HG03196 (cell line): ENCODE data around the gene BCL7A.
A peak's percentile ranks its signal among the peaks of the same experiment; 100 is the strongest.

Experiments
- ATAC-seq: cut with Tn5 transposase; IDR thresholded peaks from one replicate; pipeline ENCODE4 v1.9.1; 2021; ENCODE audit not compliant: unreplicated experiment

The BCL7A gene

DNA sequence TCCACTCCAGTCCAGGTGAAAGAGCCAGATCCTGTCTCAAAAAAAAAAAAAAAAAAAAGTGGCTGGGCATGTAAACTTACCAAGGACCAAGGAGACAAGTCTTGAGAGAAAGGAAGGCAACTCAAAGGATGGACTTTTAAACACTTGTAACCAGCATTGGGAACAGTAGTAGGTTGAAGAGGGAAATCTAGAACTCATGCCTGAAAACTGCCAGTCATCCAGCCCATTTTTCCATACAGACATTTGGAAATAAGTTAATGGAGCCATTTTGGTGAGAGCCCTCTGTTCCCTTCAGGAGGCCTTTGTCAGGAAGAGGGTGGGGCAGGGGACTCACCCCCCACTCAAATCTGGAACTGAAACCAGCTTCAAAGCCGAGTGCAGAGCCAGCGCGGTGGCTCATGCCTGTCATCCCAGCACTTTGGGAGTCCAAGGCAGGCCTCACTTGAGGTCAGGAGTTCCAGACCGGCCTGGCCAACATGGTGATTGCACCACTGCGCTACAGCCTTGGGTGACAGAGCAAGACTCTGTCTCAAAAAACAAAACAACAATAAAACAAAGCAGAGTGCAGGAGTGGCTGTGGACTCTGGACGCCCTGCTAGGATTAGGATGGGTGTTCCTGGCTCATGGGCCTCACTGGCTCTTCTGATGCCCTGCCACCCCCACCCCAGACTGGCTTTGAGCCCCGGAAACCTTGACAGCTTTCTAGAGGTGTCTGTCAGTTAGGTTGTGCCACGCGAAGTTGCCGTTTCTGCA is 55.2 kb downstream of the BCL7A start:
- ATAC-seq, result no peak

DNA sequence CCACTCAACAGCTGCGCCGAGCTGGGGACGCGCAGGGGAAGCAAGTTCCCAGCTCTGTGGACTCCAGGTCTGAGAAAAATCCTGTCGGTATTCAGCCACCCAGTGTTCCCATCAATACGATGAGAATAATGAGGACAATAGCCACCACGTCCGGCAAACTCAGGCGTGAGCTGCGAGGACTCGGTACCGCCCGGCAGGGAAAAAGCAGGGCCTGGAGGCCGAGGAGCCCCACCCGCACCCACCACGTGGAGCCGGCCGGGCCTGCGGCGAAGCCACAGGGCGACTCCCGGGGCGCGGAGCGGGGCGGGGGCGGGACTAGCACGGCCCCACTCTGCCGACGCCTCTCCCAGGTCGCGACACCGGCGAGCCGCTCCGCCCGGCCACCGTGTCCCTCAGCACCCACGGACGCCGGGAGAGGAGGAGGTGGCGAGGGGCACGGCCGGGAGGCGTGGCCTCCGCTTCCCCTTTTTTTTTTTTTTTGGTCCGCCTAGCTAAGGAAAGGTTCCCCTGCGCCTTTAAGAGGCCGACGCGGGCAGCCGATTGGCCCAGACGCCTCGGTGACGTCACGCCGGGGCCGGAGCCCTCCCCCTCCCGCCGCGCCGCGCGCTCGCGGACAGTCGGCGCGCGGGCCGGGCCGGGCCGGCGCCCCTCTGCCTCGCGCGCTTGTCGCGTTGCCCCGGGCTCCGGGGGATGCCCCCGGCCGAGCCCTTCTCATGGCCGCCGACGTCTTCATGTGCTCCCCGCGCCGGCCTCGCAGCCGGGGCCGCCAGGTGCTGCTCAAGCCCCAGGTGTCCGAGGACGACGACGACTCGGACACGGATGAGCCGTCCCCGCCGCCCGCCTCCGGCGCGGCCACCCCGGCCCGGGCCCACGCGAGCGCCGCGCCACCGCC is 56.7 kb downstream of the BCL7A start, which contains the start of gene MLXIP:
Gene MLXIP, plus strand, starts transcription at position 616 of the 892 bp plus-strand sequence. Its CDS starts 98 bp downstream, at position 714.
- peak; percentile 66 for ATAC-seq

DNA sequence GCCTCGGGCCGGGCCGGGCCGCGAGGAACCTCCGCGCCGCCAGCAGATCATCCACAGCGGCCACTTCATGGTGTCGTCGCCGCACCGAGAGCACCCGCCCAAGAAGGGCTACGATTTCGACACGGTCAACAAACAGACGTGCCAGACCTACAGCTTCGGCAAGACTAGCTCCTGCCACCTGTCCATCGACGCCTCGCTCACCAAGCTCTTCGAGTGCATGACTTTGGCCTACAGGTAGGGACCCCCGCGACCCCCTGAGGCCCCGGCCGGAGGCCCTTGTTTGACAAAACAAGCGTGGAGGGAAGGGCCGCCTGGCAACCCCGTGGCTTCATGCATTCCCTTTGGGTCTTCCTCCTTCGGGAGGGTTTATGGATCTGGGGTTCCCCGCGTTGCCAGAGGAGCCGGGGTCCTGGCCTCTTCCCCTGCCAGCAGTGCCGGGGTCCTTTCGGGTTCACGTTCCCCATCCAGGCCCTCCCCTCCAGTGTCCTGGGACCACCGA is 57.4 kb downstream of the BCL7A start:
- no peak for ATAC-seq

GRCh38 chr12:122079532-122080081 is 57.9 kb downstream of the BCL7A start:
- ATAC-seq, result no peak

DNA sequence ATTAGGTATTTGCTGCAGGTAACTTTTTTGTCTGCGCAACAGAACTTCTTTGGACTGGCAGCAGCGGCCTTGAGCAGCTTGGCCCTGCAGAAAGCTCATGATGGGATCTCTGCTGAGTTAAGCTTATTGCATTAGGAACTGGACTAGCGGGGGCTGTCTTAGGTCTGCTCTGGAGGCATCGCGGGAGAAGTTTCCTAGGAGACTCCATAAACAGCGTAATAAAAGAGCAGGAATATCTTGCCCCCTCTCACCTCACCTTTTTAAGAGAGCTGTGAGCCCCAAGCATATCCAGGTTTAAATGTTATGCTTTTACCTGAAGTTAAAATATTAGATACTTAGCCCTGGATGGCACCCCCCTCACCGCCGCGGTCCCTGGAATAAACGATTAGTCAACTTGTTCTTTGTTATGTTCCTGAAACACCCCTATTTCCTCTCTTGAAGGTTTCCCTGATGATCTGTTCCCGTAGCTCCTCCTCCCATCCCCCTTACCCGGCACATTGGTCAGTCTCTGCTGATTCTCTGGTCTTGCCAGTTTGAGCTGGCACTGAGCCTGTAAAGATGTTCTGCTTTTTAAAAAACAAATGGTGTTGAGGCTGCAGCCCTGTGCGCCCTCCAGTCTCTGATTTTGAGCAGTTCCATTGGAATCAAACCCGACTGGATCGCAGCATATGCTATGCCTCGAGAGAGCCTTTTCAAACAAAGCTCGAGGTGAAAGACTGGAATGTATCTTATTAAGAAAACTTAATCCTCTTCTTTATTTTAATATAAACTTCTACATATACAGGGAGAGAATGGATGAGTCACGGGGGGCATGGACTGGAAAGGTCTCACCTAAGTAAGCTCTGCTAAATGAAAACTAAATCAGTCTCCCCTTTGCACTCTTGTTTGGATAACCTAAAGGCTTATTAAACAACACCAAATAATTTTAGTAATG is 58.7 kb downstream of the BCL7A start:
- ATAC-seq, result no peak

DNA sequence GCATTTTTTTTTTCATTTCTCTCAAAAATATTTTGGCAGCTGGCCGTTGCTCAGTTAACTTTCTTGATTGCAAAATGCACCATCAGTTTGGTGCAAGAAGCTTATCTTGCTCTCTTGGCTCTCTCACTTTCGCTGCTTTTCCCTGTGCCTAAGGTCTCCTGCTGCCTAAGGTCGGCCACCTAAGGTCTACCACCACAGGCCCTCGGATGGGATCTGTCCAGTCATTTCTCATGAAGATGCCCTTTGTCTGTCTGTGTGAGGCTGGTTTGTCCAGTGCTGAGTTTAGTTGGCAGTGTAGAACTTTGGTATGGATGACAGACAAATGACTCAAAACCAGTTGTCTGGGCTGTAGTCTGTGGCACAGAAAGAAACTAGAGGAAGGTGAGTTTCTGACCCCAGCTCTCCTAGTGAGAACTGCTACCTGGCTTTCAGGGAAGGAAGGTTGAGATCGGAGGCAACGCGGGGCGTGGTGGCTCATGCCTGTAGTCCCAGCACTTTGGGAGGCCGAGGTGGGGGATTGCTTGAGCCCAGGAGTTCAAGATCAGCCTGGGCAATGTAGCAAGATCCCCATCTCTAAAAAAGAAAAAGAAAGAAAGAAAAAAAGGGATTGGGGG is 59.5 kb downstream of the BCL7A start:
- no peak for ATAC-seq

DNA sequence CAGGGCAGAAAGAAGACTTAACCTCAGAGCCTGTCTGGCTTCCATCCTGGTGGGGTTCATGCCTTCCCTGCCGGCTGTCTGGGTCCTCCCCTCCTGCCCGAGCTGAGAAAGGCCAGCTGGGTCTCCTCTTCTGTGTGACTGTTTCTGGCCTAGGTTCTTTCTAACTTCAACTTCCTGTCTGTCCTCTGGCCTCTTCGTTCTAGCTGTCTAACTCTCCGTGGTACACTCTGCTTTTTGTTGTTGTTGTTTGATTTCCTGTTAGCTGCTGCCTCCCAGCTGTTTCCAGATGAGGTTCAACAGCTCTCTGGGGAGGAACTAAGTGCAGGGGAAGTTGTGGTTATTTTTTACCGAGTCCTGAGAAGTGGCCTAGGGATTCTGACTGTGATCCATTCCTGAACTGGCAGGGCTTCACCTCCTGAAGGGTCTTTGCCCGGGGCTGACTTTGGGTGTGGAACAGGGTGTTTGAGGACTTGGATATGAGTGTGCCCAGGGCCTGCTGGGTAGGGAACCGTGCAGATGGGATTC is 60.1 kb downstream of the BCL7A start:
- ATAC-seq, result peak; percentile 50

DNA sequence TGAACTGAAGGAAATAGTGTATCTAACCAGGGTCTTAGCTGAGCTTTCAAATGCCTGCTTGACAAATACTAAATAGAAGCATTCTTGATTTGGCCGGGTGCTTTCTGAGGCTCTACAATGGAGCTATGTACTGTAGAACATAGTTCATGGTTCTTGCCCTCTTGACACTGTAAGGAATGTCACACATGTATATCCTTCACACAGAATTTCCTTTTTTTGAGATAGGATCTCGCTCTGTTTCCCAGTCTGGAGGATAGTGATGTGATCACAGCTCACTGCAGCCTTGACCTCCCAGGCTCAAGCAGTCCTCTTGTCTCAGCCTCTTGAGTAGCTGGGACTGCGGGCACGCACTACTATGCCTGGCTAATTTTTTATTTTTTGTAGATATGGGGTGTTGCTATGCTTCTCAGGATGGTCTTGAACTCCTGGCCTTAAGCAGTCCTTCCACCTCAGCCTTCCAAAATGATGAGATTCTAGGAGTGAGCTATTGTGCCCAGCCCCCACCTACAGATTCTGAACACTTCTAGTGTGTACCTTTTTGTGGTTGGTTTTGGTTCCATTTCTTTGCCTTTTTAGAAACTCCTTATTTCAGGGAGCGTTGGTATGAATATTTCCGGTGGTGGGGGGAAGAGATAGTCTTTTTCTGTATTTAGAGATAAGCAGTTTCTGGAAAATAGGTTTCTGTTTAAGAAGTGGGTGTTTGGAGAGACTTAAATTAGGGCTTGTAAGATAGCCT is 61.1 kb downstream of the BCL7A start:
- no peak for ATAC-seq

DNA sequence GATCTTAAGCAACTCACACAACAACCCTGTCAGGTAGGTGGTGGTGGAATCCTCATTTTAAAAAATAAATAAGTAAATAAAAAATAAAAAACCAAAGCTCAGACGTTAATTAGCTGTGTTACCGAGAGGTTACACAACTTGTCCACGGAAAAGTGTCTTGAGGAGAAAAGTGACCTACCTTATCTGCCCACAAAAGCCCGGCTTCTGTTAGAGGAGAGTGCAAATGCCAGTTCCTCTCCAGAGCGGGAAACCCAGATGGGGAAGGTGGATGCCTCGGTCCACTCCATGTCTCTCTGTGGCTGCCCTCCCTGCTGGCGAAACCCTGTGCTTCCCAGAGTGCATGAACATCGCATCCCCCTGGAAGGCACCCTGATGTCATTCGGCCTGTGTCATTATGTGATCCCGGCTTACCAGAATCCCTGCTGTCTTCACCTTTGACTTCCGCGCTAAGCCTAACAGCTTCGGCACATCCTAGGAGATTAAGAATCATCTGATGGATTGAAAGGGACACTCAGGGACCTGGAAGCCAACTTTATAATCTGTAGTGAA is 63.2 kb downstream of the BCL7A start:
- ATAC-seq, result no peak

GRCh38 chr12:122085591-122085990 is 63.9 kb downstream of the BCL7A start:
- no peak for ATAC-seq

GRCh38 chr12:122086116-122086515 is 64.4 kb downstream of the BCL7A start:
- no peak for ATAC-seq

DNA sequence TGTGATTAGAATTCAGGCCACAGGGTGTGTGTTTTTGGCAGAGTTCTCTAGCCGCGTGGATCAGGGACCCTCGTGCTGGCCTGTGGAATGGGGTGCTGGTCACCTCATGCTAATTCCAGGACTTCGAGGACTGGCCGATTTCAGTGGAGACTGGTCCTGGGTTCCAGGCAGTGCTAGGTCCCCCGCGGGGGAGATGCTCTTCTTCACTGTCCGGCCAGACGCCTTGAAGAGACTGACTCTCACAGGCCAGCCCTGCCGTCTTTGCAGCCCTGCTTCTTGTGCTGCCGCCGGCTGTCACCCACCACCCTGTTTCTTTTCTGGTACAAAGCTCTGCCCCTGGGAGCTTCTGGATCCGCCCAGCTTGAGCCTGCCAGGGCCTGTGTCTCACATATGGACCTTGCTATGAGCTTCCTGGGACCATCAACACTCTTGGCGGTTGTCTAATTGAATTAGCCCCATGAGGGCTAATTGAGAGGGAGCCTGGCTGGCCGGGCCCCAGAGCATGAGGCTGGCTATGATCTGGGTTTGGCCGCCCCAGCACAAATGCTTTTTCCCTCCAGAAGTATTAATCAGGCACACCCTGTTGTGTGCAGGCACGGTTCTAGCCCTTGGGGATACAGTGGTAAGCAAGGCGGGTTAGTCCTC is 65.1 kb downstream of the BCL7A start:
- no peak for ATAC-seq

GRCh38 chr12:122087431-122088178 is 65.9 kb downstream of the BCL7A start:
- no peak for ATAC-seq

- no peak for ATAC-seq
These were observed 66.6 kb downstream of the BCL7A start for GRCh38 chr12:122088179-122088810.

GRCh38 chr12:122089077-122089476 is 67.4 kb downstream of the BCL7A start:
- ATAC-seq, result no peak

DNA sequence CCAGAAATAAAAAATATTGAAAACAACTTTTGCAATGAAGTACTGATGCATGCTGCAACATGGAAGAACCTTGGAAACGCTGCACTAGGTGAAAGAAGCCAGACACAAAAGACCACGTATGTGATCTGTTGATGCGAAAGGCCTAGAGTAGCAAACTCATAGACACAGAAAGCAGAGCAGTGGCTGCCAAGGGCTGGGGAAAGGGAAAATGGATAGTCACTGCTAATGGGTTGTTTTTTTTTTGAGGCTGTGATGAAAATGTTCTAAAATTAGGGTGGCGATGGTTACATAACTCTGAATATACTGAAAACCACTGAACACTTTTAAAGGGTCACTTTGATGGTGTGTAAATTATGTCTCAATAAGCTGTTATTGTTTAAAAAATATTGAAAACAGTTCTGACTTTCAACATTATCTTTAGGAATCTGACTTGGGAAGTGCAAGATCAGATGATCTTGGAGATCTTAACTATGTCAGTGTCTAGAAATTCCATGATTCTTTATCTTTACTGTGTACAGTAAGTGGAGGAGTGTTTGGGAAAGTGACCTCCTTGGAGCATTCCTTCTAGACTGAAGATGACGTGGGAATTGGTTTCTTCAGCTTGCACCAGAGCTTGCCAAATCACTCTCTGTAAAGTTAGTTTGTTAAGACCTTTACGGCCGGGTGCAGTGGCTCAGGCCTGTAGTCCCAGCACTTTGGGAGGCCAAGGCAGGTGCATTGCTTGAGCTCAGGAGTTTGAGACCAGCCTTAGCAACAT is 69.3 kb downstream of the BCL7A start:
- no peak for ATAC-seq
